CD4-positive, alpha-beta T cell treated with Interleukin-17A for 1 hour (primary cell): Measurements from ENCODE around the gene IRF2BP2.

Source experiments
- DNase-seq: peaks from one replicate; pipeline ENCODE4 v3.0.0-alpha.2; 2020

IRF2BP2 gene

GRCh38 chr1:234611847-234612351 is 1.9 kb upstream of the IRF2BP2 start:
- no peak for DNase-seq

GRCh38 chr1:234611225-234611846 is 1.4 kb upstream of the IRF2BP2 start:
- DNase-seq: peak; percentile 91

- DNase-seq: peak; percentile 94
Measured at GRCh38 chr1:234610666-234611224, 767 bp upstream of the IRF2BP2 start.

DNA sequence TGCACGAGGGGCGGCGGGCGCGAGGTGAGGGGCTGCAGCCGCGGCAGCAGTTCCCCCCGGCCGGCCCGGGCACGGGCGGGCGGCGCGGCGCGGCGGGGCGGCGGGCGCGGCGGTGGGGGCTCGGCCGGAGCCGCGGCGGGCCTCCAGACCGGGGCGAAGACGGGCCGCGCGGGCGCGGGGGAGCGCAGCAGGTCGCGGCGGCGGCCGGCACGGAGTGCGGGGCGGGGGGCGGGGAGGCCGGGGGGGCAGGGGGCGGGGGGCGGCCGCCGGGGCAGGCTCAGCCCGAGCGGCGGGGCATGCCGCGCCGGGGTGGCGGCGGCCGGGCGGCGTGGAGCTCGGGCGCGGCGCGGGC is 311 bp downstream of the IRF2BP2 start:
- no peak for DNase-seq

GRCh38 chr1:234608911-234609690 is 877 bp downstream of the IRF2BP2 start:
- peak; percentile 75 for DNase-seq

- DNase-seq: peak; percentile 92
Measured at GRCh38 chr1:234608025-234608910, 1.7 kb downstream of the IRF2BP2 start.

GRCh38 chr1:234607109-234608024 is 2.6 kb downstream of the IRF2BP2 start:
- DNase-seq: peak; percentile 55

DNA sequence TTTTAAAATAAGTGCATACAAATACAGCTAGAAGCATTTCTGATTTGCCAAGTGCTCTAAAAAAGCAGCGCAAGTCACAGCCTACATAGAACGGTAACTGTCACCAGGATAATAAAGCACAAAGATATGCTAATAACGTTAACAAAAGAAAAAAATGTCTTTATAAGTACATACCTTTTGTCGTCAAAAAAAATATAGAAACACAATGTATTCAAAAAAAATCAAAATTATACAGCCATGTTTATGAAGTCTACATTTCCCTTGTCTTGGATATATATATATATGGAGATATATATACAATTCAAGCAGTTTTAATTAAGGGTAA is 3.2 kb downstream of the IRF2BP2 start:
- DNase-seq: no peak

GRCh38 chr1:234605983-234606783 is 3.8 kb downstream of the IRF2BP2 start:
- DNase-seq: peak; percentile 77

DNA sequence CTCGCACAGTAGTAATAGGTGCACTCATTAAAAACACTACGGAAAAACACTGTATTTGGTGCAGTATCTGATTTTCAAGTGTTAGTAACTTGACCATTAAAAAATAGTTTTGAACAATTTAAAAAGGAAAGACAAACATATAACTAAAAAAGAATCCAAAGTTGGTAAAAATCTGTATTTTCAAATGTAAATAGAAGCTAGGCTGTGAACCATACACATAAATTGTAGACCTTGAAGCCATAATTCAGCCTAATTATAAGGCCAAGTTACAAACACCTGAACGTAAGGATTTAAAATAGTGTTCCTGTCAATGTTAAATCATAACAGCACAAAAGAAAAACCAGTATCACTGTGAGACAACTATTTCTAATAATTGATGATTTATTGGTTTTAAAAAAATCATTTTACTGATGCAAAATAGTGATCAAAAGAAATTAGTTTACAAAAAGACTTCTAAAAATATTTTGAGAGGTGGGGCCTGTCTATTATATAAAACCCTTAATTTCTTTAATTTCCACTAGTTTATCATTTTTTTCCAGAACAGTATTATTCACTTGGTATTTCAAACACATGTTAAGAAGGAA is 4.5 kb downstream of the IRF2BP2 start:
- no peak for DNase-seq

DNA sequence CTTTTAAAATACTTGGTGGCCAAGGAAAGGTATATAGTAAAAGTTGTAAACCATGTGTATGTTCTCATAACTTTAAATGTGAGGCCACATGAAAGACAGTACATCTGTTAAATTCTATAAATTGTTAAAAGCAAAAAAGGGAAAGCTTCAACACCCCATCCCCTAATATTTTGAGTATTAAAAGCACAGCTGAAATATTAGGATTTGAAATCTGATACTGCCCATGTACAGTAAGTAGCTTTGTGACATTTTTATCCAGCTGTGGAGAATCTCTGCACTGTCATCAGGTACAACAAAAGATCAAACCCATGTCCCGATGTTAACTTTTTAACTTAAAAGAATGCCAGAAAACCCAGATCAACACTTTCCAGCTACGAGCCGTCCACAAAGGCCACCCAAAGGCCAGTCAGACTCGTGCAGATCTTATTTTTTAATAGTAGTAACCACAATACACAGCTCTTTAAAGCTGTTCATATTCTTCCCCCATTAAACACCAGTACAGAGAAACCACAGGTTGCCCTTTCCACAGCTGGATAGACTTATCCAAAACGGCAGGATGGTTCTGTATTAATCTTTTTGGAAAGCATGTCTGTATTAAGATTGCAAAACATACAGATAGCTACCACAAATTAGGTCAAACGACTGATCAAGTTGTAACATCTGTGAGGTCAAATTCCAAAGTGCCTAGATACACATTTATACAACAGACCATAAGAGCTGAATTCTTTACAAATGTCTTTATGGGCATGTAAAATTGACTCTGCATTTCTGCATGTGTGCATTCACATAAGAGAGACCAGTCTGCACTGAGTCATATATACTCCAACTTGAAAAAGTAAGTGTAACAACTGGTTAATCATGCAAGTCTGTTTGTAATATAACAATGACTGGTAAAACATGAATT is 5.2 kb downstream of the IRF2BP2 start:
- peak; percentile 28 for DNase-seq

DNA sequence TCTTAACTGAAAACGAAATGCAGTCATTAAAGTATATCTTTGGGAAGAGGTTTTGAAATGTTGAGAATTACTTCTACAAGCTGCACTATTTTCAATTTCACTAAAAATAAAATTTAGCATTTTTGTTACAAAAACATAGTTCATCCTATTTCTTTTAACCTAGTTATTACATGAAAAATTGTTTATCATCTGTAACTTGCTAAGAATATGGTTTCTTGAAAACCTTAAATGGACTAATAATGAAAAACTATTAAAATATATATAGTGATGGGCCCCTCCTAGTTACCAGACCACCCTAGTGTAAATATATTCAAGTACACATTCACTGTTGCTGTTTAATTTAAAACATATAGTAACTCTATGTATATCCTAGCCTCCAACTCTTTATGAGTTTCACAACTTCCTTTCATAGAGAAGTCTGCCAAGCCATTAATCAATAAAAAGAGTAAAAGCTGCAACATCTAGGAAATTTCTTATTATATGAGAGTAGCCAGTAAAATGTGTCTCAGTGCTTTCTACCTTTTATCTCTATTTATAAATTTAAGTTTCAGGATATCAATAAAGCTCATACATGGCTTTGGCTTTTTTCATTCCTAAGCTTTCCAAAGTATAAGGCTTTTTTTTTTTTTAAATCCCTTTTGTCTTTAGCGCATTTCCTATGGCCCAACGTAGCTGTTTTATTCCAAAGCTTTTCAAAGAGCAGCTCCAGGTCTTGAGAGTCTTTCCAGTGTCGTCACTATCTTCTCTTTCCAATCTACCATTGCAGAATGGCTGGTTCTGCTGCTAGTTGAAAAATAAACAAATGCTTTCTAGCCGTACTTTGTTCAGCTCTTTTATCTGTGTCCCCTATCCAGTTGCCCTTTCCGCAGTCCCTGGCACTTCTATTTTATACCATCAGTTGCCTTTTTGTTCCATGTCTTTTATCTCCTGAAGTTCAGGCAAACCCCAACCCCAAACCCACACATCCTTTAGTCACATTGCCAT is 6.5 kb downstream of the IRF2BP2 start:
- peak; percentile 39 for DNase-seq

GRCh38 chr1:234602334-234603220 is 7.4 kb downstream of the IRF2BP2 start:
- peak; percentile 60 for DNase-seq

DNA sequence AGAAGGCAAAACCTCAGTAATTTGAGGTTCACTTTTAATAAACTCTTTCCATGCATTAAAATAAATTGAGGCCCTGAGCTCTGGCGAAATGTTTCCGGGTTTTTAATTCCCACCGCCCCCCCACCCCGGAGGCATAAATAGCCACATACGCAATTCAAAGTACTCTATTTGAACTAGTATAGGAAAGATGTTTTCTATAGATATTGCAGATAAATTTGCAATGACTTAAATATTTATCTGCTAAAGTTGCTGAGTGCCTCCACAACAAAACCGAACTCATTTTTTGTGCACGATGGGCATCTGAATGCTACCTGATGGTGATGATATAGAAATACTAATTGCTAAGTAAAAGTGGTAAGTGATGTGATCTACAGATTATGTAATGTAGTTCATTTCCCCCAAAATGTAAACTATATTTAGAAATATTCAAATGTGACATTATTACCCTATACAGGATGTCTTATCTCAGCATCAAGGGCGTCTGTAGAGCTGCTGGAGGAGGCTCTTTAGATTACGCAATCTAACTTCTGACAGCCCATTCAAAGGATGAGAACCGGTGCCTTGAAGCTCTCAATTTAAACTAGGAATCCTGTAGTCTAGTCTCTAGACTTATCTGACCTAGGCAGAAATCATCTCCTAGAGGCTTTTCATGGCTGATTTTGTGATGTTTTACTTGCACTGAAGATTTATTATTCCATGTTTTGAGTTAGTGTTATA is 8.5 kb downstream of the IRF2BP2 start:
- peak; percentile 81 for DNase-seq

DNA sequence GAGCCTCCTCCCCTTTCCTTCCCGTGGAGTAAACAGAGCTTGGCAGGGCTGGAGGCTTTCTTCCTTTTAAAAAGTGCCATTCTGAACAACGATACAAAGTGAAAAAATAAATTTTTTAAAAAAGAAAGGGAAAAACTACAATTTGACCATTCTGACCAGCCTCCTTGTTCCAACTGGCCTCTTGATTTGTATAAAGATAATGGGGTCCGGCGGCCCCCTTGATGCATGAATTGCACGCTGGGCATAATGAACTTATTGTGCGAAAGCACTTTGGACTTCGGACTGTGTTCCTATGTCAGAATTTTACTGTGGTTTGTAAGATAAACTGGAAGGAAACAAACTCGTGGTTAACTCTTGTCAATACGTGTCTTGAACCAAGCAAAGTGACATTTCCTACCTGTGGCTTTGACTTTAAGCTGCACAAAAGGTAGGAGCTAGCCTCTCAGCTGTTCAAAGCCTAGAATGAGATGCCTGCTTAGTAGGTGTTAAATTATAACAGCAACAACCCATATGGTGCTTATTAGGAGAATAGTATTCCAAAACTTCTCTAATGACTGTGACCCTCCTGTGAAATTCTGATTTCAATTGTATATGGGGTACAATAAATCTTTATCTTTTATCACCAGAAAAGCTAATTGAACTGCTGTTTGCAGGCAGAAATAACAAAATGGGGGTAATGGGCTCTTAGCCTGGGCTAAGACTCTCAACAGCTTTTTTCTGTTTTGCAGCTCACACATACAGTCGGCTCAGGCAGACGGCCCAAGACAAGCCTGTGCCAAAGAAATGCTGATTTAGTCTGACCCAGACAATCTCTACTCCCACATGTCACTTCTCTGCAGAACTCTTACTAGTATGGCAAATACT is 9.3 kb downstream of the IRF2BP2 start:
- DNase-seq: peak; percentile 73
